HG02973 (cell line): ENCODE data around the gene CCDC122.

Experiments
- ATAC-seq: cut with Tn5 transposase; IDR thresholded peaks from one replicate; pipeline ENCODE4 v1.9.1; 2021; ENCODE audit warnings: moderate library complexity; ENCODE audit not compliant: unreplicated experiment

CCDC122 gene

DNA sequence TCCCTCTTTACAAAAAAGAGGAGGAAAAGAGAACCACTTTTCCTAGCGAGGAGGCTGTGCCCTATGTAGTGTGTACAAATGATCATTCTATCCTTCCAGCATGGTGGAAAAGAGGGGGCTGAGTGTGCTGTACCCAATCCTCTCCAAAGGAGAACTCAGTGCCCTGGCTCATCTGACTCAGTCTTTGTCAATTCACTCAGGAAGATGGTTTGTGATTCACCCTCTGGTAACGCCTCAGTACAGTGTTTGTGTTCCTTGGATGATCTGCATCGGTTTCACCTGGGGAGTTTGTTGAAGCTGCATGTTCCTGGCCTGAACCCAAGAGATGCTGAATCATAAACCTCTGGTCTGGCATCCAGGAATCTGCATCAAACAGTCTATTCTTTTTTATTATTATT, 74.5 kb downstream of the CCDC122 start:
- no peak for ATAC-seq

- no peak for ATAC-seq
These were observed 75.0 kb downstream of the CCDC122 start for GRCh38 chr13:43804461-43805070.

- ATAC-seq, result no peak
These were observed 77.0 kb downstream of the CCDC122 start for GRCh38 chr13:43802511-43802910.

- no peak for ATAC-seq
These were observed 78.7 kb downstream of the CCDC122 start for GRCh38 chr13:43800828-43801227.

- no peak for ATAC-seq
These were observed 80.3 kb downstream of the CCDC122 start for GRCh38 chr13:43799191-43799590.

GRCh38 chr13:43797869-43798268, 81.7 kb downstream of the CCDC122 start:
- no peak for ATAC-seq

- ATAC-seq, result no peak
These were observed 82.4 kb downstream of the CCDC122 start for GRCh38 chr13:43797159-43797558.

DNA sequence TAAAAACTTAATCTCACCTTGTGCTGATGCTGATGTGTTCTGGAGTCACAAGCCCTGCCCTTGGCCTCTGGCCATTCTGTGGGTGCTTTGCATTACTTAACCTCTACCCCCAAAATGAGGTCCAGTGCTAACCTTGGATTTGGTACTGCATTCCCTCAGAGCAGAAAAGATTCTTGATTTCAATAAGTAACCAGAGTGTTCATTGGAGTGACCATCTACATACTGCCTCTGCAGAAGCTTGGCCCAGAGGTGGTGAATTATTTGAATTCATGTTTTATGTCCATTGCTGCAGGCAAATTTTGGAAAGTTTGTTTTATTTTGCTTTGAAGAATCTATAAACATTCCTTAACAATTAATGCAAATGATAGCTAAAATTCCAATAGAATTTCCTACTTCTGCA, 85.1 kb downstream of the CCDC122 start:
- no peak for ATAC-seq

DNA sequence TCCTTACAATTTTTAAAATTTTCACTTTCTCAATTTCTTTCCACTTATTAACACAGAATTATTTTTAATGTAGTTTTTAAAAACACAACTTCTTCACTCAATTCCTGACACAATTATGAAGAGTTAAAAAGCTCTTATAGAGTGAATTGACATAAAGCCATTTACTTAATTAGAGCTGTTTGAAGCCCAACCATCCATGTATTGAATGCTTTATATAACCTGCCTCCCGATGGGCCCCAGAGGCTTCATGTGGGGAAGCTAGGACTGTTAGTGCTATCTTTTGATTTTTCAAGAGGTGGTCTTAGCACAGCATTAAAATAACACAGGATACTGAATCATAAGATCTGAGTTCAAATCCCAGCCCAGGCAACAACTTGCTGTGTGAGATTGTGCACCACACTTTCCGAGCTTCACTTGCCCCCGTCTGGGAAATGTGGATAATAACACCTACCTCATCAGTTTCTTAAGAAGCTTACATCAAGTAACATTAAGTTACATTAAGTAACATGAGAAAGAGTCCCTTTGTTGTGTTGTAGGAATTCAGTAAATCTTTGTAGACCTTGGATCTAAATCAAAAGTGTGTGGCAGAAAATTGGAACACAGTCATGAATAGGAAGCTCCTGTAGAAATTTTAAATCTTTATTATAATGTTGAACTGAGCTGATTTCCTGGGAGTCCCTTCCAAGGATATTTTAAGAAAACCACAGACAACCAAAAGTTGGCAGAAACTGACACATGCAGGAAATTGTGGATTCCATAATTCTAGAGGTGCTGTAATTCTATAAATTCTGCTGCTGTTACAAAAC, 87.3 kb downstream of the CCDC122 start:
- ATAC-seq, result no peak

DNA sequence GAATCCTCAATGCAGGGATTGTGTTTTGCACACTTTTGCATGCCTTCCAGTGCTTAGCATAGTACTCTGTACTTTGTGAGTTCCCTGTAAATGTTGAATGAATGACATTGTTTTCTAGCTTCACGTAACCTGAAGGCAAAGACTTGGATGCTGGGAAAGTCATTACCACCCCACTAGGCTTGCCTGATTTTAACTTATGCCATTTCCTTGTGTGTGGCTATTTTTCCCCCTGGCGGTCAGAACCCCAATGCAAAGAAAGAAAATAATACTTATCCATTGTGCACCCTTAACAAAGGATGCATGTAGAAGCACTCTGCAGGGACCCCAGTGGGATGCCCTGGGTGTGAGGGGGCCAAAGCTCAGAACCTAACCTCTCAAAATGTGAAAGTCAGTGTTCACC, 91.5 kb downstream of the CCDC122 start:
- no peak for ATAC-seq

DNA sequence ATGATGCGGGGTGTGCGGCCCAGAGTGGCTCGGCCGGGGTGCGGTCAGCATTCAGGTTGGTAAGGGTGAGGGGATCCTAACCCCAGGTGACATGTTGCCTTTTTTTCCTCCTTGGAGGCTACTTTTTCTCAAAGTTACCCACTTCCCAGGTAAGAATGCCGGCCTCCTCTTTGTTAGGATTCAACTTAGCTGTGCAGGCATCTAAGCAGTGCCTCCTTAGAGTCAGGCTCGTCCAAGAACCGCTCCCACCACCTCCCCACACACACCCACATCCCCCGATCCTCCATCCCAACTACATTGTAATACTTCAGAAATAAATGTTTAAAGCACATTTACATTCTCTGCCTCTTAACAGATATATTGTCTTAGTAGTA, 92.0 kb downstream of the CCDC122 start:
- no peak for ATAC-seq

DNA sequence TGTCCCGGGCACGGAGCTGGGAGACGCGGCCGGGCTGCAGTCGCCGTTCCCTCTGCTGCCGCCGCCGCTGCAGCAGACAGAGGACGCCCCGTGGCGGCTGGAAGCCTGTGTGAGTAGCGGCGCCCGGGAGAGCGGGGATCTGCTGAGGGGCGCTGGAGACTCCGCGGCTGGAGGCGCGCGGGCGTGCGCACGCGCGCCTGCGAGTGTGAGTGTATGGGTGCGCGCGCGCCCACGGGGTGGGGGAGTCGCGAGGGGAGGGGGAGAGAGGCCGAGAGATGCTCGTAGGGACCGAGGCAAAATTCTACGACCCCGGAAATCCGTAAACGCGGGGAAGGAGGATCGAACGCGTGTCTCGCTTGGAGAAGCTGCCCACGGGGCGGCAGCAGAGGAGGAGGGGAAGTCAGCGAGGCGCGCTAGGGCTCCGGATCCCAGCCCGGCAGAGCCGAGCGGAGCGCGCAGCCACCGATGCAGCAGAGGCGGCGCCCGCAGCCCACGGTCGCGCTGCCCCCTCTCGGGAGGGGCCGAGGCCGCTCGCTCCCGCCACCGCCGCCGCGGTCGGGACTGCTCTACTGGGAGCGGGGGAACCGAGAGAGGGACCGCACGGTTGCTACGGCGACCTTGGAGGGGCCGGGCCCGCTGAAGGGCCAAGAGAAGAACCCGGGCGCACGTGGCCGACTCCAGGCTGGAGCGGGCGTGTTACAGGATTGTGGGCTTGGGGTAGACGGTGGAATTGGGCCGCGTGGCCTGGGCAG, 92.6 kb downstream of the CCDC122 start, which contains the start of gene ENOX1:
TSS of gene ENOX1 (minus strand) at position 207 of the 752 bp plus-strand sequence.
- peak; percentile 36 for ATAC-seq

DNA sequence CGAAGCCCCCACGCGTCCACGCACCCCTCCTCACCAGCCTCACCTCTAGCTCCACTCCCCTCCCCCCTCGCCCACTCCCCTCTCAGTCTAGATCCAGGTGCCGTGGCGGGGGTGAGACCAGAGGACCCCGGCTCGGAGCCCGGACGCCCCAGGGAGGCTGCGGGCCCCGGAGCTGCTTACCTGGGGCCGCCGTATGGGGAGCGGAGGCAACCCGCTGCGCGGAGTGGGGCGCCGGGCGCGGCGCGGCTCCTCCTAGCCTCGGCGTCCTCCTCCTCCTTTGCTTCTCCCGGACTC, 93.1 kb downstream of the CCDC122 start:
- no peak for ATAC-seq
